GM18951 (cell line): ENCODE data around the gene HIPK3.
"Not testable (repeated sequence)": the region's sequence is repeated elsewhere in the genome, so short reads cannot be mapped to it uniquely, and the experiment has no call there.

Source experiments
- POLR2A ChIP-seq: IDR thresholded peaks from 4 replicates; pipeline ENCODE4 v1.6.1; 2011; ENCODE audit warnings: mild to moderate bottlenecking; ENCODE audit not compliant: insufficient read length, insufficient read depth; ENCODE audit errors: extremely low read depth
- in situ Hi-C: fragments of 300-500 bp; cut with MboI; formaldehyde crosslinking; loops from one replicate; pipeline ENCODE4 v1.12.0; 2022; ENCODE audit warnings: low sequenced_read_pairs, mixed read lengths, inconsistent platforms; ENCODE audit not compliant: unreplicated experiment

Gene HIPK3

DNA sequence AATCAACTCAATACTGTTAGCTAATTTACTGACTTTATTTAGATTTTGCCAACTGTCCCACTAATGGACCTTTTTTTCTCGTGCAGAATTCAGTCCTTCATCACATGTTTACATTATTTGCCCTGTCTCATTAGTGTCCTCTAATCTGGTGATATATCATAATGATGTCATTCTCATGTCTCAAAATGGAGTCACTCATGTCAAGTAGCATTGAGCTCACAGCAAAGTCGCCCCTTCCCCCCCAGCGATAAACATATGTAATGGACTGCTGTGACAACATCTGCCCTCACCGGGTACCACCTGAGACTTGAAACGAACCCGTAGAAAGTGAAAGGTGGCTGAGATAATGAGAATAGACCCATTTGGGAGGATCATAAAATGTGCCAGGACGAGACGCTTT lies 37.6 kb downstream of the HIPK3 start:
- TF ChIP-seq POLR2A, result no peak
- in situ Hi-C loops, result no loop called here

DNA sequence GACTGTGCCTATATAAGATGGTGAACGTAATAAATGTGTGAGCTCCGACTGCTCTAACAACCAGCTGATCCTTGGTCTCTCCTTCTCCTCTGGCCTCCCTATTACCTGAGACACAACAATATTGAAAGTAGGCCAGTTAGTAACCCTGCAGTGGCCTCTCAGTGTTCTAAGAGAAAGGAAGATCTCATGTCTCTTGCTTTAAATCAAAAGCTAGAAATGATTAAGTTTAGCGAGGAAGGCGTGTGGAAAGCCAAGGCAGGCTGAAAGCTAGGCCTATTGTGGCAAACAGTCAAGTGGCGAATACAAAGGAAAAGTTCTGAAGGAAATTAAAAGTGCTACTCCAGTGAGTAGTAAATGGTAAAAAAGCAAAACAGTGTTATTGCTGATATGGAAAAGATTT lies 39.5 kb downstream of the HIPK3 start:
- in situ Hi-C loops, result no loop called here
- TF ChIP-seq POLR2A, result no peak

DNA sequence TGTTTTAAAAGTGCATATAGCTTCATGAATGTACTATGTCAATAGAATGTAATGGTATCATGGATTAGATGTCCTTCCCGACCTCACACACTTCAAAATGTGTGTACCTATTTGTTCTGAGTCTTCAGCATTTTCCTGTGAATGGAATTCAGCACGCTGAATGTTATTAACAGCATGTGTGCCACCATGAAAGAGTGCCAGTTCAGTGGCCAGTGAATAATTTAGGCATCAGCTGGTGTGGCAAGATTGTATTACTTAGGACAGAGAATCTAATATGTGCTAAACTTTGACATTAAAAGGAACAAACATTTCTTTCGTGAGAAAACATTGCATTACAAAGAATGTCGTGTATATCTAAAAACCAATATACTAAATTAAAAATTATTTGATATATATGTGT lies 46.4 kb downstream of the HIPK3 start:
- in situ Hi-C loops, result no loop called here
- no peak for TF ChIP-seq POLR2A

DNA sequence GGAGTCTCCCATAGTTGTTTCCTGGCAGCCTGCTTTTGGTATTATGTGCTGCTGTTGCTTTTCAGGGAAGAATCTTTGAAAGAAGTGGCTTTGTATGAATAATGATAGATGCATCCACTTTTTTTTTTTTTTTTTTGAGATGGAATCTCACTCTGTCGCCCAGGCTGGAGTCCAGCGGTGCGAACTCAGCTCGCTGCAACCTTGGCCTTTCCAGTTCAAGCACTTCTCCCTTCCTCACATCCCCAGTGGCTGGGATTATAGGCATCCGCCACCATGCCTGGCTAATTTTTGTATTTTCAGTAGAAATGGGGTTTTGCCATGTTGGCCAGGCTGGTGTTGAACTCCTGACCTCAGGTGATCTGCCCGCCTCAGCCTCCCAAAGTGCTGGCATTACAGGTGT lies 49.6 kb downstream of the HIPK3 start:
- in situ Hi-C loops, result not testable (repeated sequence)

DNA sequence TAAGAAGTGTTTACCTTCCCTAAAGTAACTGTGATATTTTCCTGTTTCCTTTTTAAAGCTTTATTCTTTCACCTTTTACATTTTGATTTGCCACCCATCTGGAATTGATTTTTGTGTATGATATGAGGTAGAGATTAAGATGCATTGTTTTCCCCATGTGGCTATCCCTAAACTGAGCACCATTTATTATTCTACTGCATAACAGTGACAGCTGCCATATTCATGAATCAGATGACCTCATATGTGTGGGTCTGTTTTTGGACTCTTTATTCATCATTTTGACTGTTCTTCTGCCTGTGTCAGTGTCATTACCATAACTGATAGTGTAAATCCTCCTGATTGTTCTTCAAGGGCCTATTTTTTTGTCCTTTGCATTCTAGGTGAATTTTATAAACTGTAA lies 50.8 kb downstream of the HIPK3 start:
- in situ Hi-C loops, result no loop called here
- TF ChIP-seq POLR2A, result no peak

DNA sequence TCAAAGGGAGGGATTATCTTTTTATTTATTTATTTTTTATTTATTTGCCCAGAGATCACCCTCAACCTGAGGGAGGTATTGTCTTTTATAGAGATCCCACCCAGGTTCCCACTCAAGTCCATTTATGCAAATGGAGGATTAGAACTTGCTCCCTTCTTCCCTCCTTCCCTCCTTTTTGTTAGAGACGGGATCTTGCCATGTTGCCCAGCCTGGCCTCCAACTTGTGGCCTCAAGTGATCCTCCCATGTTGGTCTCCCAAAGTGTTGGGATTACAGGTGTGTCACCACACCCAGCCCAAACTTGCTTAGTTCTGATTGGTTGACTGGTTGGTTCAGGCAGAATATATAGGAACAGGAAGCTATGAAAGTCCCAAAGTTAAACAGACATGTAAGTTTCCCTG lies 51.9 kb downstream of the HIPK3 start:
- TF ChIP-seq POLR2A, result no peak
- in situ Hi-C loops, result no loop called here

DNA sequence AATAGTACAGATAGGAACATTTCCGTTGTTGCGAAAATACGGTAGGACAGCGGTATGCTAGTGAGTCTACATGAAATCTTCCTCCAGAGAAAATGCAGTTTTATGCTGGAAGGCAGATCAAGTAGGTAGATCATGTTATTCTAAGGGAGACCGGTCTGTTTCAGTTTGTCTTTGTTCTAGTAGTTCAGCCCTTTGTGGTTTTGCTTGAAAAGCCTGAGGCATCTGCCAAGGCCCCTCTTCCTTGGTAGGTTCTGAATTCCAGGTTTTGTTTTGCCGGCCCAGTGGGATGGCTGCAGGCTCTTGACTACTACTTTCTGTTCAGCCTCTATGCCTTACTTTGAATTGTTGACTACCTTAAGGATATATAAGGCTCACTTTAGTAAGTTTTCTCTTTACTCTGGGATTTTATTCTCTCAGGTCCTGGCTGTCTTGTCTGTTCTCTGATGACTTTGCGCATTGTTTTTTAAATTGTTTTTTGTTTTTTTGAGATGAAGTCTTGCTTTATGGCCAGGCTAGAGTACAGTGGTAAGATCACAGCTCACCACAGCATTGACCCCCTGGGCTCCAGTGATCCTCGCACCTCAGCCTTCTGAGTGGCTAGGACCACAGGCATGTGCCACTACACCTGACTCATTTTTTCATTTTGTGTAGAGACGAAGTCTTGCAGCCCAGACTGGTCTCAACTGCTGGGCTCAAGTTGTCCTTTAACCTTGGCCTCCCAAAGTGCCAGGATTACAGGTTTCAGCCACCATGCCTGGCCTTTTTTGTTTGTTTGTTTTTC lies 53.7 kb downstream of the HIPK3 start:
- in situ Hi-C loops, result no loop called here
- TF ChIP-seq POLR2A, result no peak

DNA sequence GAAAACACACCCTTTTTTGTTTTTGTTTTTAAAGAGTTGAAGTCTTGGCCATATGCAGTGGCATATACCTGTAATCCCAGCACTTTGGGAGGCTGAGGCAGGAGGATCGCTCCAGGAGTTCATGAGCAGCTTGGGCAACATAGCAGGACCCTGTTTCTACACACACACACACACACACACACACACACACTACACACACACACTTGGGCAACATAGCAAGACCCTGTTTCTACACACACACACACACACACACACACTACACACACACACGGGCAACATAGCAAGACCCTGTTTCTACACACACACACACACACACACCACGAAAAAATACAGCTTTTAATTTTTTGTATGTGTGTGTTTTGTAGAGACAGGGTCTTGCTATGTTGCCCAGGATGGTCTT lies 54.5 kb downstream of the HIPK3 start:
- in situ Hi-C loops, result no loop called here
- no peak for TF ChIP-seq POLR2A

DNA sequence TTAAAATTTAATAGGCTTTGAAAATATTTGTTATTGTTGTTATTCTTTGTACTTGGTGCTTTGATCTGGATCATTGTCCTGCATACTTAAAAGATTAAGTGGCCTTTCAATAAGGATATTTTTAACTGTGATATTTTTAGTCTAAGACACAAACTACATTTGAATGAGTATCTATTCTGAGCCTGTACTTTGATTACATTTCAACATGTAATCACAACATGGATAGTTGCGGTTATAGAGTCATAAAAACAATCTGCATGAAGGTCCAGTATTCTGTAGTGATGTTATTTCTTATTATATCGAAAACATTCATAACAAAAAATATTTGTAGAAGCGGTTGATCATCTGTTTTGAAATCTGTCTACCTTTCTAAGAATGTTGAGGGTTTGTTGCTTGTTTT lies 58.6 kb downstream of the HIPK3 start:
- in situ Hi-C loops, result no loop called here
- no peak for TF ChIP-seq POLR2A

DNA sequence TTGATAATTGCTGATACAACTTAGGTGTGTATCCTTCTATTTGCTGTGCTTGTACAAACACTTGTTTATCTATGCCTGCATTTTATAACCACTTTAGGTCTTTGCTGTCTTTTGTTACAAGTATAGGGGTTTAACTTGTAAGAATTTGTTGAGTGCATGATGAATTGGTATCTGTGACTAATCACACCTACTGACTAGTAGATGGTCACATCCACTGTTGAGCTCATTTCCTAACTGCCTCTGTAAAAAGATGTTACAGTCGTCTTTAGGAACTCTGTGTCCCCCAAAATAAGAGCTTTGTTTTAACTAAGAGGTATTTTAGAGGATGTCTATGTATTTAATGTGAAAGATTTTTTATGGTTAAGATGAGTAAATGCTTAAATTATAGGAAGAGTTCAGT lies 60.5 kb downstream of the HIPK3 start:
- in situ Hi-C loops, result no loop called here
- TF ChIP-seq POLR2A, result no peak

DNA sequence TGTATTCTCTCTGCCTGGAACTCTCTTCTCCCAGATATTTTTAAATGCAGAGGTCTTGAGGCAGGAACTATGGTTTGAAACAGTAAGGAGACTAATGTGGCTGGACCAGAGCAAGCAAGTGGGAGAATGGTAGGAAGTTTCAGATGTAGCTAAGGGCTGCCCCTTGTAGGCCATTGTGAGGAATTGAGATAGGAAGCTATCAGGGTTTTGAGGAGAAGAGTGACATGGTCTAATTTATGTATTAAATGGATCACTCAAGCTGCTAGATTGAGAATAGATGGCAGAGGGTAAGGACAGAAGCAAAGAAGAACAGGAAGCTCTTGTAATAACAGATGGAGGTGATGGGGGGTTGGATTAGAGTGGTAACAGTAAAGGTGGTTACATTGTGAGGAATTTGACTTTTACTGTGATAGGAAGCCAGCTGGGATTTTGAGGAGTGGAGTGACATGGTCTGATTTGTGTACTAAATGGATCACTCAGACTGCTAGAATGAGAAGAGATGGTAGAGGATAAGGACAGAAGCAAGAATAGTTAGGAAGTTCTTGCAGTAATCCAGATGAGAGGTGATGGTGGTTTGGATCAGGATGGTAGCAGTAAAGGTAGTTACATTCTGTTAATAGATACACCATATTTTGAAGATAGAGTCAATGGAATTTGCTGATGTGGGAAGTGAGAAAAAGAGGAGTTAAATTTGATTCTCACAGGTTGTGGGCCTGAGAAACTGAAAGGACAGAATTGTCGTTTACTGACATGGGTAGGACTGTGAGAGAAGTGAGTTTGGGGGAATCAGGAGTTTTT lies 63.0 kb downstream of the HIPK3 start:
- no peak for TF ChIP-seq POLR2A
- in situ Hi-C loops, result loop anchor here (10.0 kb wide), 1 partner anchor 155 kb away; the partner anchor contains the start of gene CSTF3

DNA sequence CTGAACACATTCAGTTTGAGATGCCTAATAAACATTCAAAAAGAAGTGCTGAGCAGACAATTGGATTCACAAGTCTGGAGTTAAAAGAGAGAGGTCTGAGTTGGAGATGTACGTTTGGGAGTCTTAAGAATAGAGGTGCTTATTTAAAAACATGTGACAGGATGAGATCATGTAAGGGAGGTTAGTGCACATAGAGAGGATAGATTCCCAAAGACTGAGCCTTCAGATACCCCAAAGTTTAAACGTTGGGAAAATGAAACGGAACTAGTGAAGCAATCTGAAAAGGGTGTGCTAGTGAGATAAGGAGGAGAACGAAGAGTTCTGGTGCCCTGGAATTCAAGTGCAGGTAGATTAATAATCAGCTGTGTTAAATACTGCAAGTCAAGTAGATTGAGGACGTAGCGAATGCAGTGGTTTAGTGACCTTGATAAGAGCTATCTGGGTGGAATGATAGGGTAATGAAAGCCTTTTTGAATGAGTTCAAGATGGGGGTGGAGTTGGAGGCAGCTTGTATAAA lies 63.7 kb downstream of the HIPK3 start:
- TF ChIP-seq POLR2A, result no peak

DNA sequence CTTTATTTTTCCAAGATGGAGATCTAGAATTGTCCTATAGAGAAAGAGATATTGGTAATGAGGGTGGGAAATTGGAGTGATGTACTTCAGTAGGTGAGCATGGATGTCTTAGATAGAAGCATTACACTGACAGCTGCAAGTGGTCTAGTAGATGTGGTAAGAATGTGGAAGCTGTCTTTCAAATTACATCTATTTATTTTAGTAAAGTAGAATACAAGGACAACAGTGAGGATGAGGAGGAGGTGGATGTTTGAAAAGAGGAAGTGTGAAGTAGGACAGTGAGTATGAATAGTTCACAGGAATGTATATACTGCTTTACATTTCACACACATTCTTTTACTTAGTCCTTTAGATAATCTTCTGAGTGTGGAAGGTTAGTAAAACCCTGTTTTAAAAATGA lies 64.2 kb downstream of the HIPK3 start:
- in situ Hi-C loops, result loop anchor here (10.0 kb wide), 1 partner anchor 157 kb away; the partner anchor contains the start of gene CSTF3
- no peak for TF ChIP-seq POLR2A

More for the DNA sequence above, 63.7 kb downstream of the HIPK3 start:
- in situ Hi-C loops, result loop anchor here (10.0 kb wide), 1 partner anchor 156 kb away; the partner anchor contains the start of gene CSTF3

DNA sequence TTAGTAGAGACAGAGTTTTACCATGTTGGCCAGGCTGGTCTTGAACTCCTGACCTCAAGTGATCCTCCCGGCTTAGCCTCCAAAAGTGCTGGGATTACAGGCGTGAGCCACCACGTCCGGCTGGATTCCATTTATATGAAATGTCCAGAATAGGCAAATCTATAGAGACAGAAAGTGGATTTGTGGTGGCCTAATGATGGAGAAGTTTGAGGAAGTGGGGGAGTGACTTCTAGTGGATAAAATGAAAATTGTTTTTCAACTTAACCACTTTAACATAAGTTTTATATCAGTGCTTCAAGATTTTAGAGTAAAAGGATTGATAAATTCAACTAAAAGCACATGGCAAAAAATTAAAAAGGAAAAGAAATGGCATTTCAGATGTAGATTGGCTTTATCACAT lies 66.2 kb downstream of the HIPK3 start:
- in situ Hi-C loops, result loop anchor here (10.0 kb wide), 1 partner anchor 159 kb away; the partner anchor contains the start of gene CSTF3

More for the DNA sequence above, 66.2 kb downstream of the HIPK3 start:
- TF ChIP-seq POLR2A, result no peak
